ENCODE data around the gene CEP170. TPM values are rescaled to one million over a fixed set of nuclear protein-coding genes. Genes with fewer than 3 reads are reported as not detected.
A peak's percentile ranks its signal among the peaks of the same experiment; 100 is the strongest.

The CEP170 gene
- total RNA-seq, 1 experiment from 2014 or later: 55.2 TPM

- TF ChIP-seq ZBTB33 (IDR thresholded peaks at IDR 0.05; ENCODE audit: extremely low read depth, insufficient replicate concordance, low read length) (no peak), JUND (IDR thresholded peaks at IDR 0.05) (peak; percentile 91), MAX (IDR thresholded peaks at IDR 0.05) (no peak), REST (IDR thresholded peaks at IDR 0.05; ENCODE audit: low read depth) (no peak), CEBPB (IDR thresholded peaks at IDR 0.05; ENCODE audit: low read depth) (peak; percentile 83), EZH2phosphoT487 (IDR thresholded peaks at IDR 0.05; ENCODE audit: borderline replicate concordance) (no peak), YY1 (IDR thresholded peaks at IDR 0.05; ENCODE audit: extremely low read depth, insufficient replicate concordance, low read depth, low read length) (no peak), ZNF274 (IDR thresholded peaks at IDR 0.05; ENCODE audit: low read depth, low read length) (no peak), SIN3A (IDR thresholded peaks at IDR 0.05; ENCODE audit: low read depth) (peak; percentile 53; the same call in 1 of the 2 replicates), ELF1 (IDR thresholded peaks at IDR 0.05; ENCODE audit: borderline replicate concordance, low read depth) (peak; percentile 37; the same call in 1 of the 2 replicates)
Observed at GRCh38 chr1:243267914-243268653, 13.0 kb upstream of the CEP170 start (continued).
